AG09309 (cell line): ENCODE data around the gene AP1G1.
"Not testable (repeated sequence)": the region's sequence is repeated elsewhere in the genome, so short reads cannot be mapped to it uniquely, and the experiment has no call there.

Source experiments
- DNase-seq: peaks from one replicate; pipeline ENCODE4 v3.0.0-alpha.2; 2010; ENCODE audit warnings: low read depth
- H3K4me3 ChIP-seq: 2 replicates; pipeline ENCODE4 v1.5.1; 2011; ENCODE audit warnings: mild to moderate bottlenecking, low read depth, low read length, moderate library complexity; ENCODE audit not compliant: control insufficient read depth
- TF ChIP-seq, protein P1 (sequence below): IDR thresholded peaks from 2 replicates; pipeline ENCODE4 v1.5.1; 2011; ENCODE audit warnings: mild to moderate bottlenecking, low read depth, low read length, inconsistent platforms; ENCODE audit not compliant: insufficient read depth, control insufficient read depth; ENCODE audit errors: missing control alignments

The AP1G1 gene

DNA sequence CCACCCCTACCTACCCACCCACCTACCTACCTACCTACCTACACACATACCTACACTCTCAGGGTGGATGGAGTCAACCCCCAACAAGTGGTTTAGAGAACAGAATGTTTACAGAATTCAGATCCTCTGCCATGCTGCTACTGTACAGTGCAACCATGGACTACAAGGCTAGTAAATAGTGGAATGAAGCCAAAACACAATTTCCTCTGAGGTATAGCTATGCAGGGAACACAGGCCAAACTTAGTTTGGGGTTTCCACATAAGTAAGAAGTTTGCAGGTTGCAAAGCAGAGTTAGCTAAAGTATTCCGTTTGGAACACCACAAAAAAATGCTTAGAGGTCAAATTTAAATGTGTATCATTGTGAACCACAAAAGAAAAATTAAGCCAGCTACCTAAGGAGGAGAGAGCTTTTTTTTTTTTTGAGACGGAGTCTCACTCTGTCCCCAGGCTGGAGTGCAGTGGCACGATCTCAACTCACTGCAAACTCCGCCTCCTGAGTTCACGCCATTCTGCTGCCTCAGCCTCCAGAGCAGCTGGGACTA, 2.7 kb upstream of the AP1G1 start:
- no peak for DNase-seq
- TF ChIP-seq, protein P1, sequence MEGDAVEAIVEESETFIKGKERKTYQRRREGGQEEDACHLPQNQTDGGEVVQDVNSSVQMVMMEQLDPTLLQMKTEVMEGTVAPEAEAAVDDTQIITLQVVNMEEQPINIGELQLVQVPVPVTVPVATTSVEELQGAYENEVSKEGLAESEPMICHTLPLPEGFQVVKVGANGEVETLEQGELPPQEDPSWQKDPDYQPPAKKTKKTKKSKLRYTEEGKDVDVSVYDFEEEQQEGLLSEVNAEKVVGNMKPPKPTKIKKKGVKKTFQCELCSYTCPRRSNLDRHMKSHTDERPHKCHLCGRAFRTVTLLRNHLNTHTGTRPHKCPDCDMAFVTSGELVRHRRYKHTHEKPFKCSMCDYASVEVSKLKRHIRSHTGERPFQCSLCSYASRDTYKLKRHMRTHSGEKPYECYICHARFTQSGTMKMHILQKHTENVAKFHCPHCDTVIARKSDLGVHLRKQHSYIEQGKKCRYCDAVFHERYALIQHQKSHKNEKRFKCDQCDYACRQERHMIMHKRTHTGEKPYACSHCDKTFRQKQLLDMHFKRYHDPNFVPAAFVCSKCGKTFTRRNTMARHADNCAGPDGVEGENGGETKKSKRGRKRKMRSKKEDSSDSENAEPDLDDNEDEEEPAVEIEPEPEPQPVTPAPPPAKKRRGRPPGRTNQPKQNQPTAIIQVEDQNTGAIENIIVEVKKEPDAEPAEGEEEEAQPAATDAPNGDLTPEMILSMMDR = no peak
- H3K4me3 ChIP-seq = no peak overlapping the region

DNA sequence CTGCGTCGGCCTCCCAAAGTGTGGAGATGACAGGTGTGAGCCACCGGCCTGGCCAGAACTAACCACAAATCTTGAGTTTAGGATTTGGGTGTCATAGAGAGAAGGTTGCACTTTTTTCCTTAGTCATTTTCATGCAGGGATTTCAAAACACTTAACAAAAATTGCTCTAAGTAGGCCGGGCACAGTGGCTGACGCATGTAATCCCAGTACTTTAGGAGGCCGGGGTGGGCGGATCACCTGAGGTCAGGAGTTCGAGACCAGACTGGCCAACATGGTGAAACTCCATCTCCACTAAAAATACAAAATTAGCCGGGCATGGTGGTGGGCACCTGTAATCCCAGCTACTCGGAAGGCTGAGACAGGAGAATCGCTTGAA, 1.5 kb upstream of the AP1G1 start:
- not testable (repeated sequence) for H3K4me3 ChIP-seq, DNase-seq

DNA sequence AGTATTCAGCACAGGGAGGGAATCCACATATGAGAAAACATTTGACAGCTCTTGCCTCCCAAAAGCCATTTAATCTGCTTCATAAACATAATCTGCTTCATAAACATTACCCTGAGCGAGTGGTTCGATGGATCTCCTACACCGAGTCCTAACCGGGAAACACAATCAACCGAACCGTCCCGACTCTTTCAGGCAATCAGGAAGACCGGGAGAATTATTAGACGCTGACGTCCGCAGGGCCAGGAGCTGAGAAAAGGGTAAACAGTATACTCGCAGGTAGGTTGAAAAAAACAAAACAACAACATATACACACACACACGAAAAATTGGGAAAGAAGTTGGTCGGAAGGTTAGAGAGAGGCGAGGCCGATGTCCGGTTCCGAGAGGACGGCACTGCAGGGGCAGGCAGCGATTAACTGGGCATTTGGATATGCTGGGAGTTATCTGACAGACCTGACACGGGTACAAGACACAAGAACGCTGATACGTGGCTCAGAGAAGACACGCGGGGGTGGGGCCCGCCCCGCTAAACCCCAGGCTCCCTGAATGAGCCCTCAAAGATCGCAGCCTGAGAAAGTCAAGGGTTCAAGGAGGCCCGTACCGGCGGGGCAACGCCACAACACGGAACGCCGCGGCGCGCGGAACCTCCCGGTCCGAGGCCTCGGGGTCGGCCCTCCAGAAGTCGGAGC, 585 bp downstream of the AP1G1 start:
- DNase-seq = no peak
- peak overlapping the region; percentile 58 for H3K4me3 ChIP-seq
- TF ChIP-seq, protein P1 = no peak

DNA sequence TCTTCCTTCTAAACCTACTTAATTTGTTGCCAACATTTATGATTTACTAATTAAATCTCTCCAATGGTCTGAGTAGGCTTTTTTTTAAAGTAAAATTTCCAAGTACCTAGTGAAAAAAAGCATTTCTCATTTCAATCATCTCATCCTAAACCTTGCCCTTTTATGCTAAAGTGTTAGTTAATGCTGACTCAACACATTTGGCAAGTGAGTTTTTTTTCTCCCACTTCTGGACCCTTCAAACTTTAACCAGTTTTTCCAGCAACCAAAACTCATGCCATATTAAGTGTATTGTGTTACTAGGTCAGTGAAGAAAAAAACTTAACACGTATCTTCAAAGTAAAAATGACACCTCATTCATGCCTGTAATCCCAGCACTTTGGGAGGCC, 5.3 kb downstream of the AP1G1 start:
- no peak for DNase-seq
- TF ChIP-seq, protein P1 = no peak
- H3K4me3 ChIP-seq = no peak overlapping the region

DNA sequence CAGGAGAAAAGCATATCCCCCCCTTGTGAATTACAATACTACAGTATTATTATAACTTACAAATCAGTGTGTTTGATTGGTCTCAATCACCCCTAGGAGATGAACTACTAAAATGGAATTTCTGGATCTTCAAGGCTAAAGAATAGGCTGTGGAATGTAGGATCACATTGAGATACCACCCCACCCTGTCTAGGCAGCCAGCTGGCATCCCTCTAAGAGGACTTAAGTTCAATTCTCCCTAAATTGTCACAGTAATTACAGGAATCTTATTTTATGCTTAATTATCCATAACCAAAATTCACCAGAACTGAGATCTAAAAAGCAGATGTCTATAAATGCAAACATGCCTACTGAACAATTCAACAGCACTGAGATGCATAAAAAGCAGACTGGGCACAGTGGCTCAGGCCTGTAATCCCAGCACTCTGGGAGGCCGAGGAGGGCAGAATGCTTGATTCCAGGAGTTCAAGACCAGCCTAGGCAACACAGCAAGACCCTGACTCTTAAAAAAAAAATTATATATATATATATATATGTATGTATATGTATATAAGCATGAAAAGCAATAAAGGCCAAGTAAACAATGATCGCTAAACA, 12.0 kb downstream of the AP1G1 start:
- no peak for DNase-seq
- TF ChIP-seq, protein P1 = no peak
- H3K4me3 ChIP-seq = no peak overlapping the region

DNA sequence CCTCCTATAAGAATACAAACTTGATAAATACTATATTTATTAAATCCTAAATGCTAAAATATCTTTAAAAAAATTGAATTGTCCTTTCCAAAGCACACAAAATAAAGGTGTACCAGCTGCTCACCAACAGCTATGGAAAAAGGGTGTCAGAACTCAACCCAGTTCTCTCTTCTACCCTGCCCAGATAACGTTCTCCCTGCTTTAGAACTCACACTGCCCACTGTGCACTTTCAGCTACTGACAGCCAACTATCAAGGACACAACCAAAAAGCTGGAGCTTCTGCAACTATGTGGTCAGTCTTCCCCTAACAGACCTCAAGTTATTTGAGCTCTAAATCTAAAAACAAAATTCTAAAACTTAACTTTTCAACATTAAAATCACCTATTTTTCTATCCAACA, 13.7 kb downstream of the AP1G1 start:
- no peak for DNase-seq
- TF ChIP-seq, protein P1 = no peak
- H3K4me3 ChIP-seq = no peak overlapping the region

DNA sequence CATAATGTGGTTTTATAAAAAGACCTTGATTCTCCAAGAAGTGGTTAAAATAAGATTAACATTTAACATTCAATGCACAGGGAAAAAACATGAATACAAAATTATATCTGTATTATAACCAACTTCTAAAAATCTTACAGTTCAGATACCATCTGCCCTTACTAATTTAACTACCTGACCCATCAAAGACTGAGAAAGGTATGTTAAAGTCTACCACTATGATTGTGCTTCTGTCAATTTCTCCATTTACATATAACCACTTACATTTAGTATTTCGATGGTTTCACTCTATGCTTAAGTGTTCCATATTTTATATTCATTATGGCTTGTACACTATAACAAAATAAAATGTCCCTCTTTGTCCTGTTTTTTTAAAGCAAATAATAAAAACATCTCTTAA, 14.6 kb downstream of the AP1G1 start:
- TF ChIP-seq, protein P1 = no peak
- DNase-seq = no peak

More for the DNA sequence above, 14.6 kb downstream of the AP1G1 start:
- H3K4me3 ChIP-seq = no peak overlapping the region
